ENCODE results near the gene MXRA8. TPM values are rescaled to one million over a fixed set of nuclear protein-coding genes. Genes with fewer than 3 reads are reported as not detected.

The MXRA8 gene
- total and polyA plus RNA-seq, 9 of the 15 experiments (the other 6 are each of a cell fraction or from before 2014, with no cell fraction given) = 0.66 to 11.3 (median 6.3) TPM

GRCh38 chr1:1324524-1325287 lies 33.6 kb downstream of the MXRA8 start, which contains the start of the genes CPTP and INTS11 (continued):
- TF ChIP-seq ETS1 (conservative IDR thresholded peaks at IDR 0.05; ENCODE audit: control insufficient read depth, low read depth, low read length) = peak; percentile 43; the same call in 1 of the 2 replicates
- no peak for TF ChIP-seq SMARCB1 (IDR thresholded peaks at IDR 0.05; ENCODE audit: insufficient read length, low read depth)
- TF ChIP-seq NR2C1 (IDR thresholded peaks at IDR 0.05) = no peak
- no peak for TF ChIP-seq NR2C1 (tag; IDR thresholded peaks at IDR 0.05)
- no peak for TF ChIP-seq THRB (CRISPR knock-in tag; conservative IDR thresholded peaks at IDR 0.05)
- TF ChIP-seq KLF1 (tag; IDR thresholded peaks at IDR 0.05) = no peak
- TF ChIP-seq ZBTB33 (CRISPR knock-in tag; IDR thresholded peaks at IDR 0.05) = no peak
- TF ChIP-seq ZNF197 (CRISPR knock-in tag; IDR thresholded peaks at IDR 0.05; ENCODE audit: low read depth) = no peak
- no peak for TF ChIP-seq PHTF2 (CRISPR knock-in tag; IDR thresholded peaks at IDR 0.05)
- no peak for TF ChIP-seq ATF2 (CRISPR knock-in tag; IDR thresholded peaks at IDR 0.05)
- no peak for TF ChIP-seq CTCFL (IDR thresholded peaks at IDR 0.05; ENCODE audit: borderline replicate concordance, insufficient read depth, low read depth, low read length, poor library complexity, severe bottlenecking)
- no peak for TF ChIP-seq ZNF740 (CRISPR knock-in tag; IDR thresholded peaks at IDR 0.05)
- no peak for TF ChIP-seq ZNF740 (tag; IDR thresholded peaks at IDR 0.05)
